ENCODE results near the gene RPL12. TPM values are rescaled to one million over a fixed set of nuclear protein-coding genes. Genes with fewer than 3 reads are reported as not detected.

Gene RPL12
- total RNA-seq, 1 experiment from 2014 or later: 1,648 TPM

DNA sequence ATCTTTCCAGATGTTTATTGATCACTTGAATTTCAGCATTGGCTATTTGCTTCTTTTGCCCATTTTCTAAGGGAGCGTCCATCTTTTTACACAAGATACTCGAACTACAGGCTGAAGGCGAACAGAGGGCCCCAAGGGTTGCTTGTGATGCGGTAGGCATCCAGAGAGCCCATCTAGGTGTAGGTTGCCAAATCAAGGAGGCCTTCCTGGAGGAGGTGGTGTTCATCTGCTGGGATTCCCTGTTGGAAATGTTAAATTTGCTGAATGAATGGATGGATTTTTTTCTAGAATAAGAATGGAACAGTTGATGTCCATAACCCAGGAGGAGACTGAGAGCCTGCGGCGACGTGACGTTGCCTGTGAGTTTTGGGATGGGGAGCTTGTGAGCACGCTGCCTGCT lies 31.5 kb upstream of the RPL12 start:
- H3K36me3 ChIP-seq (ENCODE audit: low read depth): peaks cover 8% of the 10 kb centered on the region
- H3K9me3 ChIP-seq (ENCODE audit: insufficient read depth, low read depth): no peaks in the 10 kb centered on the region
- no peak for DNase-seq
- H3K27me3 ChIP-seq (ENCODE audit: insufficient read depth, low read depth): no peaks in the 10 kb centered on the region
- intact Hi-C loops (cut with micrococcal nuclease; ENCODE audit: unreplicated experiment): no loop called here
- no peaks in the 10 kb centered on the region for H4K20me1 ChIP-seq (ENCODE audit: insufficient read depth)
- ChIA-PET CTCF (no interaction called here), POLR2A (ENCODE audit: unreplicated experiment) (no interaction called here)
- no TSS peak for BruUV-seq (replicated peaks)
- no peak overlapping the region for H2AFZ ChIP-seq
- no peak for TF ChIP-seq EZH2 (IDR thresholded peaks at IDR 0.05; ENCODE audit: low read depth)
- no peak for TF ChIP-seq CTCF (conservative IDR thresholded peaks at IDR 0.05)
- H3K79me2 ChIP-seq (ENCODE audit: low read depth): no peaks in the 10 kb centered on the region
- H3K4me3 ChIP-seq: no peak overlapping the region
- H3K4me2 ChIP-seq: no peak overlapping the region
- no peak overlapping the region for H3K27ac ChIP-seq
- no peaks in the 10 kb centered on the region for H3K9me2 ChIP-seq (ENCODE audit: insufficient read depth)
- H3F3A ChIP-seq (ENCODE audit: insufficient read depth, low read depth): 0 out of 2 replicates have a peak, but pooled peaks cover 3% of the 10 kb centered on the region
- no peaks in the 10 kb centered on the region for H3K4me1 ChIP-seq (replicated peaks; ENCODE audit: insufficient read depth)

DNA sequence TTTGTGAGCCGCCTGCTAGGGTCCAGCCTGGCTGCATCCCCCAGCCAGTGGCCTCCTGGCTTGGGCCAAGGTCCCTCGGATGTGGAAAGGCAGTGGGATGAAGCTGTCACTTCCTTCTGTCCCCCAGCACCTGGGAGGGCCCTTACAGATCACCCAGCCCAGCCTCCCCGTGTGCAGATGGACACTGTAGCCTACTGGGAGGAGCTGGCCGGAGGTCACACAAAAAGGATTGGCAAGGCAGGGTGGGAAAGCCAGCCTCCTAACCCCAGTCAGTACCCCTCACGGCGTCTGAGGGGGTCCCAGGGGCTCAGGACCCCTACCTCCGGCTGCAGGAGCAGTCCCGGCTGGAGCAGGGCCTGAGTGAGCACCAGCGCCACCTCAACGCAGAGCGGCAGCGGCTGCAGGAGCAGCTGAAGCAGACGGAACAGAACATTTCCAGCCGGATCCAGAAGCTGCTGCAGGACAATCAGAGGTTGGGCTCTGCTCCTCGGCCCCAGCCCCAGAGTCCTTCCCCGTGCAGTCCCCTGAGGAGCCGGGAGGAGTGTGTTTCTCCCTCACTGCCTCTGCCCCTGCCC lies 28.4 kb upstream of the RPL12 start:
- BruUV-seq (replicated peaks): no TSS peak
- Histone ChIP-seq H4K20me1 (ENCODE audit: insufficient read depth) (no peaks in the 10 kb centered on the region), H3K9me2 (ENCODE audit: insufficient read depth) (no peaks in the 10 kb centered on the region), H3F3A (ENCODE audit: insufficient read depth, low read depth) (no peaks in the 10 kb centered on the region), H2AFZ (no peak overlapping the region), H3K4me3 (no peak overlapping the region), H3K4me1 (replicated peaks; ENCODE audit: insufficient read depth) (no peaks in the 10 kb centered on the region), H3K27me3 (ENCODE audit: insufficient read depth, low read depth) (no peaks in the 10 kb centered on the region), H3K27ac (no peak overlapping the region), H3K9me3 (ENCODE audit: insufficient read depth, low read depth) (no peaks in the 10 kb centered on the region), H3K79me2 (ENCODE audit: low read depth) (no peaks in the 10 kb centered on the region), H3K36me3 (ENCODE audit: low read depth) (peaks cover 8% of the 10 kb centered on the region), H3K4me2 (no peak overlapping the region)
- no peak for DNase-seq
- TF ChIP-seq EZH2 (IDR thresholded peaks at IDR 0.05; ENCODE audit: low read depth) (no peak), CTCF (conservative IDR thresholded peaks at IDR 0.05) (no peak)
- ChIA-PET CTCF (no interaction called here), POLR2A (ENCODE audit: unreplicated experiment) (no interaction called here)
- intact Hi-C loops (cut with micrococcal nuclease; ENCODE audit: unreplicated experiment): no loop called here

- TF ChIP-seq EZH2 (IDR thresholded peaks at IDR 0.05; ENCODE audit: low read depth): no peak
- TF ChIP-seq CTCF (conservative IDR thresholded peaks at IDR 0.05): no peak
- no peaks in the 10 kb centered on the region for H3K9me2 ChIP-seq (ENCODE audit: insufficient read depth)
- H3K9me3 ChIP-seq (ENCODE audit: insufficient read depth, low read depth): no peaks in the 10 kb centered on the region
- no peaks in the 10 kb centered on the region for H3F3A ChIP-seq (ENCODE audit: insufficient read depth, low read depth)
- H3K79me2 ChIP-seq (ENCODE audit: low read depth): no peaks in the 10 kb centered on the region
- H3K36me3 ChIP-seq (ENCODE audit: low read depth): peaks cover 5% of the 10 kb centered on the region; the same call in 1 of the 2 replicates
- ChIA-PET CTCF (no interaction called here), POLR2A (ENCODE audit: unreplicated experiment) (interaction anchor here (0.6 kb wide), 1 partner anchor 85 kb away, joined by 7 read pairs; no protein-coding TSS in a partner anchor)
- no peak overlapping the region for H2AFZ ChIP-seq
- no peaks in the 10 kb centered on the region for H3K4me1 ChIP-seq (replicated peaks; ENCODE audit: insufficient read depth)
- H3K27ac ChIP-seq: no peak overlapping the region
- no TSS peak for BruUV-seq (replicated peaks)
- intact Hi-C loops (cut with micrococcal nuclease; ENCODE audit: unreplicated experiment): no loop called here
- no peak overlapping the region for H3K4me2 ChIP-seq
- no peak for DNase-seq
- no peaks in the 10 kb centered on the region for H3K27me3 ChIP-seq (ENCODE audit: insufficient read depth, low read depth)
- no peaks in the 10 kb centered on the region for H4K20me1 ChIP-seq (ENCODE audit: insufficient read depth)
- no peak overlapping the region for H3K4me3 ChIP-seq
Measured at GRCh38 chr9:127474592-127474991, 23.4 kb upstream of the RPL12 start.
